Kidney epithelial cell (primary cell): Measurements from ENCODE around the gene CCDC88C. TPM values are rescaled to one million over a fixed set of nuclear protein-coding genes. Genes with fewer than 3 reads are reported as not detected.

Experiments
- DNase-seq: peaks from one replicate; pipeline ENCODE4 v3.0.0-alpha.2; 2010; ENCODE audit warnings: low read depth
- H3K27me3 ChIP-seq: 2 replicates; pipeline ENCODE4 v1.6.0; 2011; ENCODE audit warnings: low read length; ENCODE audit not compliant: control insufficient read depth, insufficient read depth
- H3K36me3 ChIP-seq: 2 replicates; pipeline ENCODE4 v1.5.1; 2011; ENCODE audit warnings: low read length; ENCODE audit not compliant: control insufficient read depth, insufficient read depth
- H3K4me3 ChIP-seq: 2 replicates; pipeline ENCODE4 v1.5.1; 2011; ENCODE audit warnings: low read depth, mild to moderate bottlenecking, control low read depth, low read length
- total RNA-seq: library from RNA; depleted of rRNA; stranded (reverse); fragments of >200 nt; gene quantifications from 2 replicates; pipeline ENCODE4 v1.2.3, GENCODE V29; 2015
- TF ChIP-seq, protein P1 (sequence below): IDR thresholded peaks from 2 replicates; pipeline ENCODE4 v1.5.1; 2011; ENCODE audit warnings: mild to moderate bottlenecking, moderate library complexity, low read length, control low read depth, inconsistent platforms; ENCODE audit not compliant: insufficient read depth, poor library complexity, severe bottlenecking

The CCDC88C gene
- total RNA-seq, 1 donor from 2014 or later: 22.4 TPM

DNA sequence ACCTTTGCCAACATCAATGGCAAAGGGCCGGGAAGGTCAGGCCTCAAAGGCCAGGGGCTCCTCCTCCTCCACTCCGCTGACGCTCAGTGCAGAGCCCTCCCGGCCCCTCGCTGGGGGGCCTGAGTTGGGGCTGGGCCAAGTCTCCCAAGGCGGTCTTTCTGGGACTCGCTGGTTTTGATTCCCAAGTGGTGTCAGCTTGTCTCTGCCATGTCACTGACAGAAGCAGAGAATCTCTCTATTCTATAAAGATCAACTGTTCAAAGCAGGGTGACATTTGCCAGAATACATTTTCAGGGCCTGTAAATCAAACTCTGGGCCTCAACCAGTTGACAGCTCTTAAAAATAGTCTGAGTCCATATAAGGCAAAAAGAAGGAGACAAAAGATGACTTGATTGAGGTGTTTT is 75.9 kb downstream of the CCDC88C start:
- DNase-seq: no peak
- TF ChIP-seq, protein P1, sequence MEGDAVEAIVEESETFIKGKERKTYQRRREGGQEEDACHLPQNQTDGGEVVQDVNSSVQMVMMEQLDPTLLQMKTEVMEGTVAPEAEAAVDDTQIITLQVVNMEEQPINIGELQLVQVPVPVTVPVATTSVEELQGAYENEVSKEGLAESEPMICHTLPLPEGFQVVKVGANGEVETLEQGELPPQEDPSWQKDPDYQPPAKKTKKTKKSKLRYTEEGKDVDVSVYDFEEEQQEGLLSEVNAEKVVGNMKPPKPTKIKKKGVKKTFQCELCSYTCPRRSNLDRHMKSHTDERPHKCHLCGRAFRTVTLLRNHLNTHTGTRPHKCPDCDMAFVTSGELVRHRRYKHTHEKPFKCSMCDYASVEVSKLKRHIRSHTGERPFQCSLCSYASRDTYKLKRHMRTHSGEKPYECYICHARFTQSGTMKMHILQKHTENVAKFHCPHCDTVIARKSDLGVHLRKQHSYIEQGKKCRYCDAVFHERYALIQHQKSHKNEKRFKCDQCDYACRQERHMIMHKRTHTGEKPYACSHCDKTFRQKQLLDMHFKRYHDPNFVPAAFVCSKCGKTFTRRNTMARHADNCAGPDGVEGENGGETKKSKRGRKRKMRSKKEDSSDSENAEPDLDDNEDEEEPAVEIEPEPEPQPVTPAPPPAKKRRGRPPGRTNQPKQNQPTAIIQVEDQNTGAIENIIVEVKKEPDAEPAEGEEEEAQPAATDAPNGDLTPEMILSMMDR: no peak
- Histone ChIP-seq H3K4me3 (no peak overlapping the region), H3K27me3 (no peaks in the 10 kb centered on the region), H3K36me3 (no peaks in the 10 kb centered on the region)

DNA sequence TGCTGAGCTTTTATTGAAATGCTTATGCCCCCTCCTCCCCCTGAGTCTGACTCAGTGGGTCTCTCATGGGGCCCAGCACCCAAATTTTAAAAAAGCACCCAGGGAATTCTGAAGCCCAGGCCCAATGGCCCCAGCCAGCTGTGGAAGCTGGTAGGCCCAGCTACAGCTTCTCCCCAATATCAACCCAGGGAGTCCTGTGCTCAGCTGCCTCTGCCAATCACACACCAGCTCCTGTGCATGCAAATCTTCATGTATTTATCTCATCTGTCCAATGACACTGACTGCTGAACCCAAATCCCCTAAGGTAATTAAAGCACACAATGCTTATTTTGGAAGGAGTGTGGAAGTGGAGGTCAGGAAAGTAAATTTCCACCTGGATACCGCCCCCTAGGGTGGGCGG is 76.3 kb downstream of the CCDC88C start:
- TF ChIP-seq, protein P1: no peak
- DNase-seq: no peak
- Histone ChIP-seq H3K27me3 (no peaks in the 10 kb centered on the region), H3K36me3 (no peaks in the 10 kb centered on the region), H3K4me3 (no peak overlapping the region)

DNA sequence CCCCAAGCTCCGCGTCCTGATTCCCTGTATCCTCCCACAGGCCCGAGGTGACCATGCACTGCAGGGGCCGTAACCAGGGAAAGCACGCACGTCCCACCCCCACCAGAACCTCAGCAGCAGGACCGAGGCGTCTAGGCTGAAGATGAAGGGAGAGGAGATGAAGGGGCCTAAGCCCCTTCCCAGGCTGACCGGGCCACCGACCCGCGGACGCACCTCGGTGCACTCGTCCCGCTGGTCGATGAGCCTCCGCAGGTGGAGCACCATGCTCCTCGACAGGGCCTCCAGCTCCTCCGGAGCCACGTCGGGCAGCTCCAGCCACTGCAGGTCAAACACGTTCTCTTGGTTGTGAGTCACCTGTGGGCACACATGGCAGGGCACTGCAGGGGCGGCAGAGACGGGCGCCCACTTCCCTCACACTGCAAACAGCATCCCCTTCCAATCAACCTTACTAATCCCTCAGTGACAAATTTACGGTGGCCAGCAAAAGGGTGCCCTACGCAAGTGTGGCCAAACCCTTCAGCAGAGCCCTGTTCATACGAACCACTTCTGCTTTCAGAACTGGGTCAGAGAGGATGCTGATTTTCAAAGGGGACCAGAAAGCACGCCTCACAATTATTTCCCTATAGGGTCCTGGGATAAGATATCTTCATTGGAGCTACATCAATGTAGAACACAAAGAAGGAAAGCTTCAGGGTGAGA is 77.8 kb downstream of the CCDC88C start:
- no peak for DNase-seq
- no peaks in the 10 kb centered on the region for H3K36me3 ChIP-seq

DNA sequence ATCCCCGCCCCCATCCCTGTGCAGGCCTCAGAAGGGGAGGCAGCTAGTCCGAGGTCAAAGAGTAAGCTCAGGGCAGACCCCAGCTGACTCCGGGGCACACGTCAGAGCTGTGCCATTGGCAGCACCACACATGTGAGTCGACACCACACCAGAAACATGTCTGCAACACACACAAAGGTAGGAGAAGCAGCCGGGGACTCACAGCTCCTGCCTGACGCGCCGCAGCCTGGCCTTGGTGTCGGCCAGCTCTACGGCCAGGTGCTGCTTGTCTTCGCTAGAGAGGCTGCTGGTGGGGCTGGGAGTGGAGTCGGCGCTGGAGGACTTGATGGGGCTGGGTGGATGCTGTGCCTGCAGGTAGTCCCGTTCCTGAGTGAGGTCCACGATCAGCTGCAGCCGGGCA is 78.5 kb downstream of the CCDC88C start:
- H3K36me3 ChIP-seq: no peaks in the 10 kb centered on the region
- no peak overlapping the region for H3K4me3 ChIP-seq
- H3K27me3 ChIP-seq: no peaks in the 10 kb centered on the region
- DNase-seq: no peak
- TF ChIP-seq, protein P1: no peak

More for the DNA sequence above, 77.8 kb downstream of the CCDC88C start:
- TF ChIP-seq, protein P1: no peak
- Histone ChIP-seq H3K4me3 (no peak overlapping the region), H3K27me3 (no peaks in the 10 kb centered on the region)

DNA sequence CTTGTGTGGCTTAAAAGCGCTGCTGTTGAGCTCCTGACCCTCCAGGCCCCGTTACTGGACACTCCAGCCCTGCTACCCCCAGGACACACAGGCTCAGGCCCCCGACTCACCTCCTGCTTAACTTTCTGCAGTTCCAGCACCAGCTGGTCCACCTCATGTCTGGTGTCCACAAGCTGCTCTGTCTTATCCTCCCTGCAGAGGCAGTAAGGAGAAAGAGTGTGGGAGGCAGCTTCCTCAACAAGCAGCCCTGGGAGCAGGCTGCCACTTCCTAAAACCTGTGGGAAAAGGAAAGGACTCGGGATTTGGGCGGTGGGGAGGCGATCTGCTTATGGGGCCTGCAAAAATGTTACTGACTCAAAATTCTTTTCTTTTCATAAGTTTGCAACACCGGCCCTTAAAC is 79.2 kb downstream of the CCDC88C start:
- TF ChIP-seq, protein P1: no peak

DNA sequence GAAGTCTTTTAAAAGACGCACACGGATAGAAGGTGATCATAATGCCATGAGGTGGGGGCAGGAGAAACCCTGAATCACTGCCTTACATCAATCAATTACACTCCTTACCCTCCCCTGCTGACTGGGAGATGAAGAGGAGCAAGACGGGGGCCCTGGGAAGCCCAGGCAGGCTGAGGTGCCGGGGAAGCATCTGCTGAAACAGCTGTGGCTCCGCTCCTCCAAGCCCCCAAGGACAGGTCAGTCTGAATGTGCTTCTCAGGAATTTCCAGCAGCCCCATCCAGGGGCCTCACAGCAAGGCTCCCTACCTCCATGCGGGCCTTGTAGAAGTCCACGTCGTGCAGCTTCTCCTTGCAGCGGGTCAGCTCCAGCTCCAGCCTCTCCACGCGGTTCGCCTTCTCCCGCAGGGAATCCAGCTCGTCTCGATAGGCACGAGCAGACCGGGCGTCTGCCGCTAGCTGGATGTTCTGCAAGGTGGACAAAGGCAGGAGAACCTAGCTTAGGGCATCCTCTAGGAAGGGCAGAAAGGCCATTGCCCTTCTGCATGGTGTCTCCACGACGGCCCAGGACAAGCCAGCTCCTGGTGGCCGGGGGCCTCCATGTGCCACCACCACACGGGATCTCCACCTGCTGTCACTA is 79.8 kb downstream of the CCDC88C start:
- no peak for DNase-seq
- Histone ChIP-seq H3K4me3 (no peak overlapping the region), H3K36me3 (no peaks in the 10 kb centered on the region), H3K27me3 (no peaks in the 10 kb centered on the region)
- TF ChIP-seq, protein P1: no peak

More for the DNA sequence above, 79.2 kb downstream of the CCDC88C start:
- DNase-seq: no peak
- no peak overlapping the region for H3K4me3 ChIP-seq
- no peaks in the 10 kb centered on the region for H3K36me3 ChIP-seq
- no peaks in the 10 kb centered on the region for H3K27me3 ChIP-seq
